IPS-NIHi11 (cell line): ENCODE data around the gene CMIP.
"Not testable (repeated sequence)": the region's sequence is repeated elsewhere in the genome, so short reads cannot be mapped to it uniquely, and the experiment has no call there.

ENCODE experiments used
- DNase-seq: peaks from one replicate; pipeline ENCODE4 v3.0.0; 2012; ENCODE audit warnings: mixed read lengths, low spot score

Gene CMIP

GRCh38 chr16:81444448-81445121, at the start of gene CMIP:
TSS of gene CMIP (plus strand) at chr16:81444808.
- DNase-seq: peak; percentile 96

- no peak for DNase-seq
These were observed 49.5 kb upstream of the CMIP start for GRCh38 chr16:81394966-81395655.

- DNase-seq: no peak
These were observed 47.3 kb upstream of the CMIP start for GRCh38 chr16:81397058-81397878.

- no peak for DNase-seq
These were observed 46.6 kb upstream of the CMIP start for GRCh38 chr16:81397879-81398520.

- DNase-seq: no peak
These were observed 44.7 kb upstream of the CMIP start for GRCh38 chr16:81399909-81400308.

- DNase-seq: no peak
These were observed 43.3 kb upstream of the CMIP start for GRCh38 chr16:81401035-81401950.

- DNase-seq: no peak
These were observed 41.4 kb upstream of the CMIP start for GRCh38 chr16:81403208-81403600.

GRCh38 chr16:81403601-81404391, 40.8 kb upstream of the CMIP start:
- peak; percentile 94 for DNase-seq

GRCh38 chr16:81405002-81405401, 39.6 kb upstream of the CMIP start:
- DNase-seq: not testable (repeated sequence)

GRCh38 chr16:81405702-81406113, 38.9 kb upstream of the CMIP start:
- DNase-seq: peak; percentile 73

GRCh38 chr16:81408409-81408950, 36.1 kb upstream of the CMIP start:
- DNase-seq: no peak

GRCh38 chr16:81409016-81409556, 35.5 kb upstream of the CMIP start:
- no peak for DNase-seq

GRCh38 chr16:81410643-81411293, 33.8 kb upstream of the CMIP start:
- peak; percentile 33 for DNase-seq

- DNase-seq: no peak
These were observed 31.2 kb upstream of the CMIP start for GRCh38 chr16:81413245-81413990.

- peak; percentile 48 for DNase-seq
These were observed 28.9 kb upstream of the CMIP start for GRCh38 chr16:81415751-81416150.

GRCh38 chr16:81416749-81417148, 27.9 kb upstream of the CMIP start:
- DNase-seq: no peak

- DNase-seq: no peak
These were observed 27.4 kb upstream of the CMIP start for GRCh38 chr16:81417210-81417609.

GRCh38 chr16:81419806-81420205, 24.8 kb upstream of the CMIP start:
- DNase-seq: no peak

GRCh38 chr16:81421126-81421525, 23.5 kb upstream of the CMIP start:
- DNase-seq: no peak
